SH-SY5Y (cell line): ENCODE measurements around the gene ZAR1L.

Experiments used
- GATA2 ChIP-seq: IDR thresholded peaks from 2 replicates; pipeline ENCODE4 v1.6.1; 2011; ENCODE audit warnings: mild to moderate bottlenecking, low read depth, low read length
- GATA3 ChIP-seq: IDR thresholded peaks from 2 replicates; pipeline ENCODE4 v1.6.1; 2011; ENCODE audit warnings: low read depth, mild to moderate bottlenecking, low read length, moderate library complexity

GRCh38 chr13:32284927-32285632 is 30.1 kb downstream of the ZAR1L start:
- TF ChIP-seq GATA2 (no peak), GATA3 (no peak)
